GM12878 (cell line): ENCODE data around the gene GADD45A. TPM values are rescaled to one million over a fixed set of nuclear protein-coding genes. Genes with fewer than 3 reads are reported as not detected.

Experiments used
- BCLAF1 ChIP-seq: fragments of 450-650 bp; IDR thresholded peaks from 2 replicates; pipeline ENCODE4 v1.6.1; 2017; ENCODE audit warnings: antibody characterized with exemption, mild to moderate bottlenecking, moderate library complexity
- CEBPB ChIP-seq, 2 experiments: fragments of 150-350 bp in 1 of 2; IDR thresholded peaks; 2 replicates each; pipeline ENCODE4 v1.6.1; 2012 to 2014; ENCODE audit warnings: low read depth in 2 of 2, low read length in 2 of 2, borderline replicate concordance in 1 of 2, inconsistent platforms in 1 of 2
- CHD1 ChIP-seq: IDR thresholded peaks from 2 replicates; pipeline ENCODE4 v1.6.1; 2012; ENCODE audit warnings: low read depth, low read length, improper control_type of control experiment
- CHD4 ChIP-seq: fragments of 200-600 bp; sonication (generic); IDR thresholded peaks from 2 replicates; pipeline ENCODE4 v1.6.1; 2016; ENCODE audit warnings: mild to moderate bottlenecking
- CUX1 ChIP-seq: IDR thresholded peaks from 2 replicates; pipeline ENCODE4 v1.6.1; 2012; ENCODE audit warnings: improper control_type of control experiment, low read depth, low read length; ENCODE audit not compliant: insufficient replicate concordance
- ESRRA ChIP-seq: IDR thresholded peaks from 2 replicates; pipeline ENCODE4 v1.6.1; 2012; ENCODE audit warnings: mild to moderate bottlenecking, low read length, improper control_type of control experiment
- FOS ChIP-seq: IDR thresholded peaks from 3 replicates; pipeline ENCODE4 v1.6.1; 2011; ENCODE audit warnings: borderline replicate concordance; ENCODE audit not compliant: insufficient read length; ENCODE audit errors: extremely low read depth
- FOXK2 ChIP-seq: fragments of 450-650 bp; IDR thresholded peaks from 2 replicates; pipeline ENCODE4 v1.6.1; 2017; ENCODE audit warnings: mild to moderate bottlenecking, moderate library complexity
- GATAD2B ChIP-seq: fragments of 450-650 bp; conservative IDR thresholded peaks from 2 replicates; pipeline ENCODE4 v1.6.1; 2017; ENCODE audit warnings: low read depth, mild to moderate bottlenecking, moderate library complexity
- HDGF ChIP-seq: fragments of 450-650 bp; IDR thresholded peaks from 2 replicates; pipeline ENCODE4 v1.6.1; 2016; ENCODE audit warnings: antibody characterized with exemption
- IKZF1 ChIP-seq: fragments of 450-650 bp; conservative IDR thresholded peaks from 2 replicates; pipeline ENCODE4 v1.6.1; 2017; ENCODE audit warnings: antibody characterized with exemption, mild to moderate bottlenecking
- KDM1A ChIP-seq: fragments of 200-600 bp; sonication (generic); IDR thresholded peaks from 2 replicates; pipeline ENCODE4 v1.6.1; 2016; ENCODE audit warnings: borderline replicate concordance
- NBN ChIP-seq: fragments of 450-650 bp; IDR thresholded peaks from 2 replicates; pipeline ENCODE4 v1.6.1; 2016
- NFIC ChIP-seq: IDR thresholded peaks from 2 replicates; pipeline ENCODE4 v1.6.1; 2012; ENCODE audit warnings: low read depth, mild to moderate bottlenecking, inconsistent platforms, low read length, moderate library complexity
- NR2F1 ChIP-seq: fragments of 450-650 bp; conservative IDR thresholded peaks from 2 replicates; pipeline ENCODE4 v1.6.1; 2017; ENCODE audit warnings: mild to moderate bottlenecking
- PKNOX1 ChIP-seq: fragments of 450-650 bp; IDR thresholded peaks from 2 replicates; pipeline ENCODE4 v1.6.1; 2016; ENCODE audit warnings: mild to moderate bottlenecking
- POLR2A ChIP-seq: IDR thresholded peaks from 2 replicates; pipeline ENCODE4 v1.6.1; 2011; ENCODE audit warnings: low read depth, mild to moderate bottlenecking, low read length
- SREBF1 ChIP-seq: IDR thresholded peaks from 2 replicates; pipeline ENCODE4 v1.6.1; 2012; ENCODE audit warnings: mild to moderate bottlenecking, low read length
- ZBTB33 ChIP-seq: fragments of 450-650 bp; IDR thresholded peaks from 2 replicates; pipeline ENCODE4 v1.6.1; 2017; ENCODE audit warnings: mild to moderate bottlenecking
- ZNF217 ChIP-seq: fragments of 450-650 bp; IDR thresholded peaks from 2 replicates; pipeline ENCODE4 v1.6.1; 2017; ENCODE audit warnings: antibody characterized with exemption, mild to moderate bottlenecking
- ZNF24 ChIP-seq: fragments of 450-650 bp; IDR thresholded peaks from 2 replicates; pipeline ENCODE4 v1.6.1; 2017; ENCODE audit warnings: antibody characterized with exemption, mild to moderate bottlenecking
- polyA plus RNA-seq, 11 experiments: library from polyadenylated mRNA; depleted of rRNA in 4 of 11; unstranded in 6 of 11; stranded (reverse) in 5 of 11; fragments of >200 nt; fragmentation: Nextera tagmentation in 4 of 11; fragmentation: Illumina TruSeq in 1 of 11; extraction: Ambion mirVana in 4 of 11; extraction: Trizol in 1 of 11; gene quantifications; 1 replicate in 1 of 11; 2 replicates in 10 of 11; pipeline versions ENCODE4 v1.2.1 to v1.2.3, GENCODE V29; 2011 to 2016; ENCODE audit warnings: inconsistent platforms in 2 of 11, missing spikeins in 2 of 11, low read depth in 1 of 11
- total RNA-seq, 4 experiments: library from RNA; depleted of rRNA in 3 of 4; stranded (reverse); fragments of >200 nt in 3 of 4; fragmentation: Illumina TruSeq in 1 of 4; extraction: Trizol in 1 of 4; gene quantifications; 2 replicates each; pipeline versions ENCODE4 v1.2.1 to v1.2.3, GENCODE V29; 2013 to 2021

Gene GADD45A
- total and polyA plus RNA-seq, 10 of the 15 experiments (the other 5 are each of a cell fraction or from before 2014, with no cell fraction given) = 4.7 to 48.9 (median 18.5) TPM

- TF ChIP-seq FOXK2 (no peak), NBN (no peak), HDGF (no peak), KDM1A (no peak), ESRRA (no peak), NFIC (peak; percentile 74; the same call in 1 of the 2 replicates), ZBTB33 (no peak), NR2F1 (no peak), PKNOX1 (no peak), GATAD2B (no peak), ZNF24 (no peak), ZNF217 (0 out of 2 replicates have a peak, but pooled peaks have one; percentile 53), CHD1 (no peak), IKZF1 (peak; percentile 78), SREBF1 (no peak), BCLAF1 (no peak), CHD4 (no peak), FOS (no peak), POLR2A (no peak), CUX1 (no peak), CEBPB (IDR thresholded peaks at IDR 0.05; ENCODE audit: borderline replicate concordance in 1 of 2, low read depth in 2 of 2, low read length in 2 of 2) (no peak)
Measured at GRCh38 chr1:67729872-67730271, 44.9 kb downstream of the GADD45A start (continued).
